RPMI7951 (cell line): ENCODE measurements around the gene GDF9. TPM values are rescaled to one million over a fixed set of nuclear protein-coding genes. Genes with fewer than 3 reads are reported as not detected.

Experiments
- DNase-seq: peaks from one replicate; pipeline ENCODE4 v3.0.0-alpha.2; 2012; ENCODE audit warnings: low read depth
- total RNA-seq: library from RNA; depleted of rRNA; stranded (reverse); fragments of >200 nt; shearing (Covaris generic); gene quantifications from 2 replicates; pipeline ENCODE4 v1.2.3, GENCODE V29; 2014

GDF9 gene
- total RNA-seq, 1 experiment from 2014 or later, result 0.12 TPM

GRCh38 chr5:132836852-132837251 lies 29.4 kb downstream of the GDF9 start:
- no peak for DNase-seq

GRCh38 chr5:132834057-132834456 lies 32.2 kb downstream of the GDF9 start:
- no peak for DNase-seq

GRCh38 chr5:132832612-132833011 lies 33.7 kb downstream of the GDF9 start:
- DNase-seq, result no peak

- no peak for DNase-seq
Observed at GRCh38 chr5:132831095-132831860, 35.0 kb downstream of the GDF9 start.

- peak; percentile 67 for DNase-seq
Observed at GRCh38 chr5:132830436-132831094, 35.7 kb downstream of the GDF9 start, which contains the start of gene SHROOM1. Gene SHROOM1, minus strand, starts transcription at chr5:132830647. Its CDS starts 4,507 bp downstream, at chr5:132826140.

GRCh38 chr5:132829742-132830435 lies 36.4 kb downstream of the GDF9 start:
- peak; percentile 65 for DNase-seq

GRCh38 chr5:132828846-132829494 lies 37.3 kb downstream of the GDF9 start:
- DNase-seq, result no peak

- DNase-seq, result no peak
Observed at GRCh38 chr5:132827943-132828673, 38.2 kb downstream of the GDF9 start.

GRCh38 chr5:132826424-132827082 lies 39.7 kb downstream of the GDF9 start:
- no peak for DNase-seq

GRCh38 chr5:132825834-132826391 lies 40.4 kb downstream of the GDF9 start:
- DNase-seq, result no peak

- no peak for DNase-seq
Observed at GRCh38 chr5:132825033-132825833, 41.0 kb downstream of the GDF9 start.

- DNase-seq, result no peak
Observed at GRCh38 chr5:132824426-132824825, 41.8 kb downstream of the GDF9 start.

- no peak for DNase-seq
Observed at GRCh38 chr5:132823481-132824050, 42.7 kb downstream of the GDF9 start.

- no peak for DNase-seq
Observed at GRCh38 chr5:132822650-132823480, 43.4 kb downstream of the GDF9 start.

GRCh38 chr5:132821791-132822190 lies 44.5 kb downstream of the GDF9 start:
- DNase-seq, result no peak

- no peak for DNase-seq
Observed at GRCh38 chr5:132821350-132821749, 44.9 kb downstream of the GDF9 start.

- DNase-seq, result peak; percentile 80
Observed at GRCh38 chr5:132820162-132820754, 46.0 kb downstream of the GDF9 start.

- no peak for DNase-seq
Observed at GRCh38 chr5:132819468-132819867, 46.8 kb downstream of the GDF9 start.
